ENCODE results near the gene PPID.

- no peak for TF ChIP-seq CTCF (IDR thresholded peaks at IDR 0.05)
- TF ChIP-seq EZH2 (IDR thresholded peaks at IDR 0.05; ENCODE audit: borderline replicate concordance, insufficient read depth, low read depth, low read length, poor library complexity, severe bottlenecking), result no peak
Observed at GRCh38 chr4:158760866-158761265, 37.7 kb upstream of the PPID start.

All from B cell (primary cell).